HG03521 (cell line): Measurements from ENCODE around the gene TAF1D.
A peak's percentile ranks its signal among the peaks of the same experiment; 100 is the strongest.
"Not testable (repeated sequence)": the region's sequence is repeated elsewhere in the genome, so short reads cannot be mapped to it uniquely, and the experiment has no call there.

Experiments used
- ATAC-seq: cut with Tn5 transposase; IDR thresholded peaks from one replicate; pipeline ENCODE4 v1.9.1; 2021; ENCODE audit warnings: mild to moderate bottlenecking, moderate library complexity; ENCODE audit not compliant: unreplicated experiment

Gene TAF1D

GRCh38 chr11:93751001-93751400, 9.7 kb upstream of the TAF1D start:
- ATAC-seq = no peak

- ATAC-seq = peak; percentile 76
Measured at GRCh38 chr11:93747122-93747521, 5.8 kb upstream of the TAF1D start.

GRCh38 chr11:93746101-93746500, 4.8 kb upstream of the TAF1D start:
- no peak for ATAC-seq

- ATAC-seq = not testable (repeated sequence)
Measured at GRCh38 chr11:93745005-93745755, 3.9 kb upstream of the TAF1D start.

GRCh38 chr11:93744669-93745004, 3.3 kb upstream of the TAF1D start:
- no peak for ATAC-seq

GRCh38 chr11:93743291-93743690, 2.0 kb upstream of the TAF1D start:
- no peak for ATAC-seq

GRCh38 chr11:93741882-93742226, 559 bp upstream of the TAF1D start:
- peak; percentile 2 for ATAC-seq

- peak; percentile 29 for ATAC-seq
Measured at GRCh38 chr11:93740730-93741093, 583 bp downstream of the TAF1D start.

- ATAC-seq = no peak
Measured at GRCh38 chr11:93740031-93740729, 1.1 kb downstream of the TAF1D start.

GRCh38 chr11:93738647-93739081, 2.6 kb downstream of the TAF1D start:
- ATAC-seq = no peak

- no peak for ATAC-seq
Measured at GRCh38 chr11:93737904-93738612, 3.2 kb downstream of the TAF1D start.

GRCh38 chr11:93736129-93736528, 5.2 kb downstream of the TAF1D start:
- ATAC-seq = no peak

- no peak for ATAC-seq
Measured at GRCh38 chr11:93735627-93736026, 5.7 kb downstream of the TAF1D start.

GRCh38 chr11:93734427-93735222, 6.7 kb downstream of the TAF1D start:
- ATAC-seq = no peak

GRCh38 chr11:93733474-93733873, 7.8 kb downstream of the TAF1D start:
- no peak for ATAC-seq

GRCh38 chr11:93732237-93732892, 8.9 kb downstream of the TAF1D start:
- no peak for ATAC-seq

GRCh38 chr11:93730108-93731107, 10.9 kb downstream of the TAF1D start:
- no peak for ATAC-seq

- ATAC-seq = no peak
Measured at GRCh38 chr11:93729129-93729616, 12.1 kb downstream of the TAF1D start.

GRCh38 chr11:93728792-93729128, 12.5 kb downstream of the TAF1D start:
- ATAC-seq = no peak
